ENCODE data around the gene ASTN2.

Gene ASTN2

GRCh38 chr9:116477584-116478141, 937.2 kb downstream of the ASTN2 start:
- H3K27ac ChIP-seq (ENCODE audit: low read depth, low read length), result no peak overlapping the region
- H3K4me3 ChIP-seq (ENCODE audit: low read depth in 1 of 2, low read length in 2 of 2), result no peak overlapping the region
- H3K9me3 ChIP-seq (ENCODE audit: low read length), result no peaks in the 10 kb centered on the region
- no peak overlapping the region for H3K9ac ChIP-seq (ENCODE audit: low read length)
- H3K36me3 ChIP-seq (ENCODE audit: insufficient read depth, low read length), result no peaks in the 10 kb centered on the region
- H3K27me3 ChIP-seq (ENCODE audit: control insufficient read depth in 1 of 2, insufficient read depth in 2 of 2, low read length in 2 of 2), result no peaks in the 10 kb centered on the region
- peaks cover 6% of the 10 kb centered on the region for H3K4me1 ChIP-seq (ENCODE audit: insufficient read depth, low read length)

GRCh38 chr9:116476935-116477381, 937.9 kb downstream of the ASTN2 start:
- Histone ChIP-seq H3K27ac (ENCODE audit: low read depth, low read length) (no peak overlapping the region), H3K4me3 (ENCODE audit: low read depth in 1 of 2, low read length in 2 of 2) (no peak overlapping the region), H3K36me3 (ENCODE audit: insufficient read depth, low read length) (no peaks in the 10 kb centered on the region), H3K9me3 (ENCODE audit: low read length) (no peaks in the 10 kb centered on the region), H3K4me1 (ENCODE audit: insufficient read depth, low read length) (peaks cover 6% of the 10 kb centered on the region), H3K27me3 (ENCODE audit: control insufficient read depth in 1 of 2, insufficient read depth in 2 of 2, low read length in 2 of 2) (no peaks in the 10 kb centered on the region), H3K9ac (ENCODE audit: low read length) (no peak overlapping the region)

DNA sequence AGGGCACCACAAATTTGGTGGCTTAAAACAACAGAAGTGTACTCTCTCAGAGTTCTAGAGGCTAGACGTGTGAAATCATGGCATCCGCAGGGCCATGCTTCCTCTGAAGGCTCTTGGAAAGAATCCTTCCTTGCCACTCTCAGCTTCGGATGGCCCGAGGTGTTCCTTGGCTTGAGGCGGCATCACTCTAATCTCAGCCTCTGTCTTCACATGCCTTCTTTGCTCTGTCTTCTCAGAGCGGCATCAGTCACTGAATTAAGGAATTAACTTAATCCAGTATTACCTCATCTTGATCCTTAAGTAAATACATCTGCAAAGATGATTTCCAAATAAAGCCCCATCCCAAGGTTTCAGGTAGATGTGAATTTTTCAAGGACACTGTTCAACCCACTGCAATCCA, 938.9 kb downstream of the ASTN2 start:
- H3K4me1 ChIP-seq (ENCODE audit: insufficient read depth, low read length), result peaks cover 11% of the 10 kb centered on the region
- H3K4me3 ChIP-seq (ENCODE audit: low read depth in 1 of 2, low read length in 2 of 2), result no peak overlapping the region
- no peak overlapping the region for H3K9ac ChIP-seq (ENCODE audit: low read length)
- no peaks in the 10 kb centered on the region for H3K9me3 ChIP-seq (ENCODE audit: low read length)
- no peaks in the 10 kb centered on the region for H3K36me3 ChIP-seq (ENCODE audit: insufficient read depth, low read length)
- no peak overlapping the region for H3K27ac ChIP-seq (ENCODE audit: low read depth, low read length)
- H3K27me3 ChIP-seq (ENCODE audit: control insufficient read depth in 1 of 2, insufficient read depth in 2 of 2, low read length in 2 of 2), result no peaks in the 10 kb centered on the region

DNA sequence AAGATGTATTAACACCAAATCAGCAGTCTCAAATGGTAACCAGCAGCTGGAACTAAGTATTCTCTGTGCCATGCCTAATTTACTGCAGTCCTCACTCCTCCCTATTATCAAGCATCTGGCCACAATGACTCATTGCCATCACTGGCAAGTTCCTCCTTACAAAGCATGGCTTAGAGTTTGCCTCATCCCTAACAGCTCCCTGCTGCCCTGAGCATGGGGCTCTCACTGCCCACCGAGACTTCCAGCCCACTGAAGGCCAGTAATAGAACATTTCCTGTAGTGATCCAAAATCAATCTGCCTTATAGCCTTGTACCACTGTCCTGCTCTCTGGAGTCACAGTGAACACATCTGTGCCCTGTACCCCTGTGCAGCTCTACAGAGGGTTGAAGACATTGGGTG, 939.7 kb downstream of the ASTN2 start:
- H3K27ac ChIP-seq (ENCODE audit: low read depth, low read length), result no peak overlapping the region
- no peak overlapping the region for H3K4me3 ChIP-seq (ENCODE audit: low read depth in 1 of 2, low read length in 2 of 2)
- no peaks in the 10 kb centered on the region for H3K36me3 ChIP-seq (ENCODE audit: insufficient read depth, low read length)
- H3K9me3 ChIP-seq (ENCODE audit: low read length), result no peaks in the 10 kb centered on the region
- peaks cover 12% of the 10 kb centered on the region for H3K4me1 ChIP-seq (ENCODE audit: insufficient read depth, low read length)
- H3K27me3 ChIP-seq (ENCODE audit: control insufficient read depth in 1 of 2, insufficient read depth in 2 of 2, low read length in 2 of 2), result no peaks in the 10 kb centered on the region
- no peak overlapping the region for H3K9ac ChIP-seq (ENCODE audit: low read length)

DNA sequence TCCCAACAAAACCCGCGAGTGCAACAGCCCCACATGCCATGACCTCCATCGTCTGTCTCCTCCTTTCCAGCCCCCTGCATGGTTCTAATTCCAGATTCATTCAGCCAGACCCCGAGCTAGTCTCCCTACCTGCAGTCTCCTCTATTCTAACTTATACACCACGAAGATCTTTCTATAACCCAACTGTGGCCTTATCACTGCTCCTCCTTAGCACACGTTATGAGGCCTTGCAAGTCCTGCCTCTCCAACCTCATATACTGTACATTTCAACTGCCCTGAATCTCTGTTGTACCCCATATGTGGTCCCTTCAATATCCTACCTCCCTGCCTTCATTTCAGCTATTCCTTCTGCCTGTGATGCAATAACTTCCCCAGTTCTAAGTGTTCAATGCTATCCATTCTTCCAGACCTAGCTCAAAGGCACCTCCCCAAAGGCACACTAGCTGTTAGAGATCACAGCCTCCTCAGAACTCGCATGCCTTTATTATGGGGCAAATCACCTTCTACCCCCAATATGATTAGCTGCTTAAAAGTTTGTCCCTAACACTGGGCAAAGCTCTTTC, 942.8 kb downstream of the ASTN2 start:
- H3K36me3 ChIP-seq (ENCODE audit: insufficient read depth, low read length), result no peaks in the 10 kb centered on the region
- no peaks in the 10 kb centered on the region for H3K27me3 ChIP-seq (ENCODE audit: control insufficient read depth in 1 of 2, insufficient read depth in 2 of 2, low read length in 2 of 2)
- H3K4me1 ChIP-seq (ENCODE audit: insufficient read depth, low read length), result peaks cover 12% of the 10 kb centered on the region
- H3K9ac ChIP-seq (ENCODE audit: low read length), result no peak overlapping the region
- H3K4me3 ChIP-seq (ENCODE audit: low read depth in 1 of 2, low read length in 2 of 2), result no peak overlapping the region
- H3K27ac ChIP-seq (ENCODE audit: low read depth, low read length), result no peak overlapping the region
- H3K9me3 ChIP-seq (ENCODE audit: low read length), result no peaks in the 10 kb centered on the region

- Histone ChIP-seq H3K4me3 (ENCODE audit: low read depth in 1 of 2, low read length in 2 of 2) (no peak overlapping the region), H3K27me3 (ENCODE audit: control insufficient read depth in 1 of 2, insufficient read depth in 2 of 2, low read length in 2 of 2) (no peaks in the 10 kb centered on the region), H3K27ac (ENCODE audit: low read depth, low read length) (no peak overlapping the region), H3K36me3 (ENCODE audit: insufficient read depth, low read length) (no peaks in the 10 kb centered on the region), H3K9me3 (ENCODE audit: low read length) (no peaks in the 10 kb centered on the region), H3K4me1 (ENCODE audit: insufficient read depth, low read length) (peaks cover 6% of the 10 kb centered on the region), H3K9ac (ENCODE audit: low read length) (no peak overlapping the region)
Observed at GRCh38 chr9:116471093-116471906, 943.6 kb downstream of the ASTN2 start.

DNA sequence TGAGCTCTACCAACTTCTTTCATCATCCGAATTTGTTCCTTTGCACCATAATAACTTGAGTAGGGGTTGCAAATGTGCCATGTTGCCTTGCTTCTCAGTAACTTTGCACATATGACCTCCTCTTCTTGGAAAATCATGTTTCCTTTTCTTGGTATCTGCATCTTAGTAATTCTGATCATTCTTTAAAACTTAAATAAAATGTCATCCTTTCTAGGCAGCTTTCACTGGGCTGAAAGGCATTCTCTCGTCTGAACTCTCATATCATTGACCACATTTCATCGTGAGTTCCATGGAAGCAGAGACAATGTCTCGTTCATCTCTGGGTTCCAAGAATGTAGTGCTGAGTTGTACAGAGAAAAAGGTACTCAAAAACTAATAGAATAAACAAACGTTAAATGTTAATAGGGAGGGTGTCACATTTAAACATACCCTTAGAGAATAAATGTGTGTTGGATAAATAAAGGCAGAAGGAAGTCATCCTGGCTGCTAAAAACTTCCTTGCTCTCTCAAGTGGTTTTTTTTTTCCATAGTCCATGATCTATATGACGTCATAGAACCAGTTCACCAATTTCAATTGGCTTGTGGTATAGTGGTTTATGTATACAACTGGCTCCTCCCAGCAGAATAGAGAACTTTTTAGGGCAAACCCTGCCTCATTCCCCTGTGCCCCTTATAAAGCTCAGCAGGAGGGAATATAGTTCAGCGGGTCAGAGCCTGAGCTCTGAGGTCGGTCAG, 945.9 kb downstream of the ASTN2 start:
- Histone ChIP-seq H3K36me3 (ENCODE audit: insufficient read depth, low read length) (no peaks in the 10 kb centered on the region), H3K27me3 (ENCODE audit: control insufficient read depth in 1 of 2, insufficient read depth in 2 of 2, low read length in 2 of 2) (no peaks in the 10 kb centered on the region), H3K4me1 (ENCODE audit: insufficient read depth, low read length) (peaks cover 6% of the 10 kb centered on the region), H3K4me3 (ENCODE audit: low read depth in 1 of 2, low read length in 2 of 2) (no peak overlapping the region), H3K9me3 (ENCODE audit: low read length) (no peaks in the 10 kb centered on the region), H3K27ac (ENCODE audit: low read depth, low read length) (no peak overlapping the region), H3K9ac (ENCODE audit: low read length) (no peak overlapping the region)

- no peak overlapping the region for H3K4me3 ChIP-seq (ENCODE audit: low read depth in 1 of 2, low read length in 2 of 2)
- no peaks in the 10 kb centered on the region for H3K9me3 ChIP-seq (ENCODE audit: low read length)
- no peak overlapping the region for H3K27ac ChIP-seq (ENCODE audit: low read depth, low read length)
- no peaks in the 10 kb centered on the region for H3K27me3 ChIP-seq (ENCODE audit: control insufficient read depth in 1 of 2, insufficient read depth in 2 of 2, low read length in 2 of 2)
- H3K4me1 ChIP-seq (ENCODE audit: insufficient read depth, low read length), result peaks cover 6% of the 10 kb centered on the region
- H3K9ac ChIP-seq (ENCODE audit: low read length), result no peak overlapping the region
- no peaks in the 10 kb centered on the region for H3K36me3 ChIP-seq (ENCODE audit: insufficient read depth, low read length)
Observed at GRCh38 chr9:116468369-116468768, 946.5 kb downstream of the ASTN2 start.

DNA sequence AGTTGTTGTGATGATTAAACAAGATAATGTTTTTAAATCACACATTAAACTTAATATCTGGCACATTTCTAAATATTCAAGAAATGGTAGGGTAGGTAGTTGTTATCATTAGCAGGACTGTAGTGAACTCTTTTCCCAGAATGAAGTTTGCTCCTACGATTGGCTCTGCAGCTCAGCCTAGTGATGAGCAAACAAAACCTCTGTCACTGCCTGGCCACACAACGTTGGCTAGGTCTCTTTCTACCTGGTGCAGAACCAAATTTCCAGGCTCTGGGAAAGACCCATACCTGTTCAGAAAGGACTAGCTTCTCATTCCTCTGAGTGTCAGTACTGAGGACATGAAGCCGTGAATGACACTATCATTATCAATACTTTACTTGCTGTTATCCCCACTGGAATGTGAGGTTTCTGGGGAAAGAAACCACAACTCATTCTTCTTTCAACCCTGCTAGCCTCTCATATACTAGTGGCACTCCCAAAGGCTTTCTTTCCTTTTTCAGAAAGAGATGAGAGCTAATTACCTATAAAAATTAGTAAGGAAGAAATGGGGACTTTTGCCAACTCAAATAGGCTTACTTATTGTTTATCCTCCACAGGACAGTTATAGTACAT, 947.0 kb downstream of the ASTN2 start:
- no peak overlapping the region for H3K27ac ChIP-seq (ENCODE audit: low read depth, low read length)

DNA sequence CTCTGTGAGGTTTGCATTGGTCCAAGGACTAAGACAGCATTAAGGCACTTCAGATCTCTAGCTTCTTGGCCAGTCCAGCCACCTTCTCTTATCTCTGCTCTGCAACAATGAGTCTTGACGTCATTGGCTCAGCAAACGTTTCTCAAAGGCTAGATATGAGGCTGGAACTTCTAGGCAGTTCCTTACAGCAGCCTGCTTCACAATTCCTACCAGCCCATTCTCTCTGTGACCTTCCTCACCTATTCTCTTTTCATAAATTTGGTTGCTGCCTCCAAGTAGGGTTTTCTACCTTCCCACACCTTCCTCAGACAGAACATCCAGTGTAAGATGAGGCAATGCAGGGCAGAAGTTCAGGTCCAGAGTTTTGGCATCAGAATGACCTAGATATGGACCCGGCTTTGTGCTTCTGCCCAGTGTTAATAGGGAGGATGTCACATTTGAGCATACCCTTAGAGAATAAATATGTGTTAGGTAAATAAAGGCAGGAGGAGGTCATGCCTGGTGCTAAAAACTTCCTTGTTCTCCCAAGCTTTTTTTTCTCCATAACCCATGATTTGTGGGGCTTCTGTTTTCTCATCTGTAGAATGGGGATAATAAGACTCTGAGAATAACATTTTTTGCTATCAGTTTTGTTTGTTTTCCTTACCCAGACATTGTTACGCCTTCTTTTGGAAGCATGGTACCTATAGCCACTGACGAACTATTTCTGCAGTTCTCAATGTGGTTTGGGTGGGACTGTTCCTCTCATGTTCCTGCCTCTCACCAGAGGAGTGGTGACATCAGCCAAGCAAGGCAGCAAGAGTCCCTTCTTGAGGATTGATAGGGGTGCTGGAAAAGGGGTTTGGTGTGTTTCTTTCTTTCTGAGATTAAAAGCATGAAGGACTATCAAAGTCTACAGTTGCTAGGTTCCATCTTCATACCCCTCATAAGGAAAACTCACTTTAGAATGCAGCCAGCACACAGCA, 948.3 kb downstream of the ASTN2 start:
- H3K36me3 ChIP-seq (ENCODE audit: insufficient read depth, low read length), result no peaks in the 10 kb centered on the region
- no peak overlapping the region for H3K9ac ChIP-seq (ENCODE audit: low read length)
- H3K9me3 ChIP-seq (ENCODE audit: low read length), result no peaks in the 10 kb centered on the region

More for the DNA sequence above, 947.0 kb downstream of the ASTN2 start:
- H3K9ac ChIP-seq (ENCODE audit: low read length), result no peak overlapping the region
- H3K9me3 ChIP-seq (ENCODE audit: low read length), result no peaks in the 10 kb centered on the region
- H3K36me3 ChIP-seq (ENCODE audit: insufficient read depth, low read length), result no peaks in the 10 kb centered on the region
- H3K4me1 ChIP-seq (ENCODE audit: insufficient read depth, low read length), result peaks cover 6% of the 10 kb centered on the region
- no peaks in the 10 kb centered on the region for H3K27me3 ChIP-seq (ENCODE audit: control insufficient read depth in 1 of 2, insufficient read depth in 2 of 2, low read length in 2 of 2)
- H3K4me3 ChIP-seq (ENCODE audit: low read depth in 1 of 2, low read length in 2 of 2), result no peak overlapping the region

More for the DNA sequence above, 948.3 kb downstream of the ASTN2 start:
- peaks cover 6% of the 10 kb centered on the region for H3K4me1 ChIP-seq (ENCODE audit: insufficient read depth, low read length)
- no peak overlapping the region for H3K27ac ChIP-seq (ENCODE audit: low read depth, low read length)
- no peak overlapping the region for H3K4me3 ChIP-seq (ENCODE audit: low read depth in 1 of 2, low read length in 2 of 2)
- H3K27me3 ChIP-seq (ENCODE audit: control insufficient read depth in 1 of 2, insufficient read depth in 2 of 2, low read length in 2 of 2), result no peaks in the 10 kb centered on the region

All from muscle layer of colon (tissue), 2 donors.